Activated CD8-positive, alpha-beta T cell treated with anti-CD3 and anti-CD28 coated beads for 36 hours (primary cell): ENCODE measurements around the gene TNNT2. TPM values are rescaled to one million over a fixed set of nuclear protein-coding genes. Genes with fewer than 3 reads are reported as not detected.

Experiments
- ATAC-seq: fragments of 200-7000 bp; cut with Tn5 transposase; one replicate; pipeline ENCODE4 v1.10.0; 2021; ENCODE audit warnings: mild to moderate bottlenecking, moderate library complexity
- CTCF ChIA-PET: fragments of 350-600 bp; sonication (Branson Sonifier 250); formaldehyde crosslinking; loops from one replicate; lab custom pipeline; 2021; ENCODE audit warnings: antibody characterized with exemption; lab: Charles Lee
- POLR2A ChIA-PET: fragments of 350-600 bp; sonication (Branson Sonifier 250); formaldehyde crosslinking; loops from one replicate; lab custom pipeline; 2021; ENCODE audit warnings: antibody characterized with exemption; lab: Charles Lee
- DNase-seq: peaks from one replicate; pipeline ENCODE4 v3.0.0-alpha.2; 2020
- H3K27ac Mint-ChIP-seq: one replicate; pipeline ENCODE4 v1.8.0; 2021; ENCODE audit warnings: mild to moderate bottlenecking, mixed read lengths
- H3K27me3 Mint-ChIP-seq: one replicate; pipeline ENCODE4 v1.8.0; 2021; ENCODE audit warnings: mixed read lengths
- H3K36me3 Mint-ChIP-seq: one replicate; pipeline ENCODE4 v1.8.0; 2021; ENCODE audit warnings: low read depth, mixed read lengths
- H3K4me1 Mint-ChIP-seq: one replicate; pipeline ENCODE4 v1.8.0; 2021; ENCODE audit warnings: low read depth, mixed read lengths
- H3K4me3 Mint-ChIP-seq: one replicate; pipeline ENCODE4 v1.8.0; 2021; ENCODE audit warnings: mild to moderate bottlenecking, moderate library complexity, mixed read lengths
- H3K9me3 Mint-ChIP-seq: one replicate; pipeline ENCODE4 v1.8.0; 2021; ENCODE audit warnings: mixed read lengths
- CTCF ChIP-seq: fragments of 200-600 bp; IDR thresholded peaks from one replicate; pipeline ENCODE4 v1.8.0; 2022; ENCODE audit warnings: antibody characterized with exemption, mild to moderate bottlenecking
- intact Hi-C: fragments of 100-400 bp; cut with micrococcal nuclease; formaldehyde crosslinking; loops from one replicate; pipeline ENCODE4 v1.10.0; 2022
- total RNA-seq, 2 experiments: library from RNA; stranded (reverse); gene quantifications; one replicate each; pipeline ENCODE4 v1.2.3, GENCODE V29; 2021

TNNT2 gene
- total RNA-seq, 2 experiments from 2014 or later = not detected

DNA sequence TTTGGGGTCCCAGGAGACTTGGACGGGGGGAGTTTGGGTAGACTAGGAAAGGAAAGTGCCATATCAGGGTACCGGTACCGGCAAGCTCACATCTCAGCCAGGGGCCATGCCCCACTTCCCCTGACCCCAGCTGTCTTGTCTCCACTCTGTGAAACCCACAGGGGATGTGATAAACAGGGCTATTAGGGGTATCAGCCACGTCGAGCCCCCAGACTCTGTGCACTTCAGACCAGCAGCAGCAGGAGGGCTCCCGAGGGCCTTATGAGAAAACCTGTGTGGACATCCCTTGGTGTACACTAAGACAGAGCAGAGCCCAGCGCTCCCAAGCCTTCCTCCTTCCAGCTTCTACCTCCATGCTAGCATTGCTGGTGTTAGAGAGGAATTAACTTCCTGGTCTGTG is 46.3 kb downstream of the TNNT2 start:
- no peak overlapping the region for H3K27ac Mint-ChIP-seq
- no peaks in the 10 kb centered on the region for H3K4me1 Mint-ChIP-seq
- intact Hi-C loops = no loop called here
- TF ChIP-seq CTCF = no peak
- no peaks in the 10 kb centered on the region for H3K9me3 Mint-ChIP-seq
- H3K36me3 Mint-ChIP-seq = no peaks in the 10 kb centered on the region
- no peak overlapping the region for H3K4me3 Mint-ChIP-seq
- ATAC-seq = no peak
- no peak for DNase-seq
- H3K27me3 Mint-ChIP-seq = no peaks in the 10 kb centered on the region
- POLR2A ChIA-PET = no interaction called here
- CTCF ChIA-PET = interaction anchor here (0.7 kb wide), 1 partner anchor 16 kb away, joined by 3 read pairs; no protein-coding TSS in a partner anchor

GRCh38 chr1:201330541-201330940 is 46.9 kb downstream of the TNNT2 start:
- ChIA-PET CTCF (interaction anchor here (1.4 kb wide), 1 partner anchor 16 kb away, joined by 4 read pairs; no protein-coding TSS in a partner anchor), POLR2A (no interaction called here)
- ATAC-seq (no peak), DNase-seq (no peak)
- Mint-ChIP-seq H3K4me1 (no peaks in the 10 kb centered on the region), H3K9me3 (no peaks in the 10 kb centered on the region), H3K27ac (no peak overlapping the region), H3K27me3 (no peaks in the 10 kb centered on the region), H3K36me3 (no peaks in the 10 kb centered on the region), H3K4me3 (no peak overlapping the region)
- intact Hi-C loops = no loop called here
- no peak for TF ChIP-seq CTCF

DNA sequence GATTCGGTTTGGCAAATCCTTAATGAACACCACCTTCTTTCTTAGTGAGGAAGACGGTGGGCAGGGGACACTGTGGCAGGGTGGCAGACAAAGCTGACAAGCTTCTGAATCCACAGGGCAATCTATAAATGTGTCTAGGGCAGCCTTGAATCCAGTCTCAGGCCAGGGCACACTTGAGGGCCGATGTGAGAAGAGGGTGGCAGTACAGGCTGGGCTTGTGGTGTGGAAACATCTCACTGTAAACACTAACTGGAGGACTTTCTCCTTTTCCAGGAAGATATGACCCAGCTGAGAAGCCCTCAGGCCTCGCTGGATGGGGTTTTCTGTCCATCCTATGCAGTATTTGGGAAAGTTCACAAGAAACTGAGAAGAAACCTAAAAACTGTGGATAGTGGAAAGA is 47.7 kb downstream of the TNNT2 start:
- Mint-ChIP-seq H3K4me1 (no peaks in the 10 kb centered on the region), H3K9me3 (no peaks in the 10 kb centered on the region), H3K27ac (no peak overlapping the region), H3K4me3 (no peak overlapping the region), H3K36me3 (no peaks in the 10 kb centered on the region), H3K27me3 (no peaks in the 10 kb centered on the region)
- ATAC-seq = no peak
- ChIA-PET POLR2A (no interaction called here), CTCF (interaction anchor here (1.4 kb wide), 1 partner anchor 16 kb away, joined by 4 read pairs; no protein-coding TSS in a partner anchor)
- intact Hi-C loops = no loop called here
- no peak for DNase-seq
- TF ChIP-seq CTCF = no peak

DNA sequence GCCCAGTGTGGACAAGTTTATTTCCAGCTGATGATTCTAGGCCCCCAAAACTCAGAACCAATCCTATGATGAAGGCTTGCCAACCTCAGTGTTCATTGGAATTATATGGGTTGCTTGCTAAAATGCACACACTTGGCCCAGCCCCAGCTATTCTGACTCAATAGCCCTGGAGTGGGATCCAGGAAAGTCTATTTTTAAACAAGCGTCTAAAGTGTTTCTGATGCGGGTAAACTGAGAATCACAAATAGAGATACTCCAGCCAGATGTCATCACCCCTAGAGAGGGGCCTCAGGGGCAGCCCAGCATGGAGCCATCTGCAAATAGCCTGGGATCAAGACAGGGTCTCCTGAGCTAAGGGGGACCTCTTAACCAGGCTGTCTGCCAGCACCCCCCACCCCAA is 48.2 kb downstream of the TNNT2 start:
- Mint-ChIP-seq H3K27me3 (no peaks in the 10 kb centered on the region), H3K4me3 (no peak overlapping the region), H3K4me1 (no peaks in the 10 kb centered on the region), H3K27ac (no peak overlapping the region), H3K36me3 (no peaks in the 10 kb centered on the region), H3K9me3 (no peaks in the 10 kb centered on the region)
- ChIA-PET POLR2A (no interaction called here), CTCF (interaction anchor here (1.4 kb wide), 1 partner anchor 17 kb away, joined by 4 read pairs; no protein-coding TSS in a partner anchor)
- DNase-seq (no peak), ATAC-seq (no peak)
- intact Hi-C loops = no loop called here
- TF ChIP-seq CTCF = no peak

- ChIA-PET POLR2A (no interaction called here), CTCF (interaction anchor here (2.5 kb wide), 1 partner anchor 74 kb away, joined by 7 read pairs; no protein-coding TSS in a partner anchor)
- Mint-ChIP-seq H3K36me3 (no peaks in the 10 kb centered on the region), H3K27ac (no peak overlapping the region), H3K4me3 (no peak overlapping the region), H3K4me1 (no peaks in the 10 kb centered on the region), H3K27me3 (no peaks in the 10 kb centered on the region), H3K9me3 (no peaks in the 10 kb centered on the region)
- TF ChIP-seq CTCF = no peak
- ATAC-seq (no peak), DNase-seq (no peak)
- intact Hi-C loops = no loop called here
Observed at GRCh38 chr1:201328576-201328975, 48.9 kb downstream of the TNNT2 start.
